ENCODE results near the gene FGFBP1. TPM values are rescaled to one million over a fixed set of nuclear protein-coding genes. Genes with fewer than 3 reads are reported as not detected.

The FGFBP1 gene
- total RNA-seq, 1 experiment from 2014 or later: 30.8 TPM

GRCh38 chr4:15983610-15984009 is 45.1 kb upstream of the FGFBP1 start:
- no peaks in the 10 kb centered on the region for H3K9me2 ChIP-seq (ENCODE audit: insufficient read depth)
- no peak for DNase-seq
- H3K27ac ChIP-seq: no peak overlapping the region
- no peak overlapping the region for H3K4me3 ChIP-seq
- H3K36me3 ChIP-seq (ENCODE audit: low read depth): no peaks in the 10 kb centered on the region
- ChIA-PET POLR2A (ENCODE audit: unreplicated experiment) (no interaction called here), CTCF (no interaction called here)
- H3K9me3 ChIP-seq (ENCODE audit: insufficient read depth, low read depth): no peaks in the 10 kb centered on the region
- no peak overlapping the region for H3K4me2 ChIP-seq
- H4K20me1 ChIP-seq (ENCODE audit: insufficient read depth): no peaks in the 10 kb centered on the region
- H3K79me2 ChIP-seq (ENCODE audit: low read depth): no peaks in the 10 kb centered on the region
- BruUV-seq (replicated peaks): no TSS peak
- intact Hi-C loops (cut with micrococcal nuclease; ENCODE audit: unreplicated experiment): no loop called here
- no peak overlapping the region for H2AFZ ChIP-seq
- no peaks in the 10 kb centered on the region for H3F3A ChIP-seq (ENCODE audit: insufficient read depth, low read depth)
- no peaks in the 10 kb centered on the region for H3K4me1 ChIP-seq (replicated peaks; ENCODE audit: insufficient read depth)
- TF ChIP-seq EZH2 (IDR thresholded peaks at IDR 0.05; ENCODE audit: low read depth) (no peak), CTCF (conservative IDR thresholded peaks at IDR 0.05) (no peak)
- no peaks in the 10 kb centered on the region for H3K27me3 ChIP-seq (ENCODE audit: insufficient read depth, low read depth)

GRCh38 chr4:15982842-15983524 is 44.4 kb upstream of the FGFBP1 start:
- Histone ChIP-seq H3K4me1 (replicated peaks; ENCODE audit: insufficient read depth) (no peaks in the 10 kb centered on the region), H3K79me2 (ENCODE audit: low read depth) (no peaks in the 10 kb centered on the region), H3K27me3 (ENCODE audit: insufficient read depth, low read depth) (no peaks in the 10 kb centered on the region), H3K4me2 (no peak overlapping the region), H3K36me3 (ENCODE audit: low read depth) (no peaks in the 10 kb centered on the region), H3K9me2 (ENCODE audit: insufficient read depth) (no peaks in the 10 kb centered on the region), H4K20me1 (ENCODE audit: insufficient read depth) (no peaks in the 10 kb centered on the region), H3K4me3 (no peak overlapping the region), H3K27ac (no peak overlapping the region), H3F3A (ENCODE audit: insufficient read depth, low read depth) (no peaks in the 10 kb centered on the region), H3K9me3 (ENCODE audit: insufficient read depth, low read depth) (no peaks in the 10 kb centered on the region), H2AFZ (no peak overlapping the region)
- intact Hi-C loops (cut with micrococcal nuclease; ENCODE audit: unreplicated experiment): no loop called here
- ChIA-PET CTCF (no interaction called here), POLR2A (ENCODE audit: unreplicated experiment) (interaction anchor here (0.7 kb wide), 1 partner anchor 512 kb away, joined by 7 read pairs; no protein-coding TSS in a partner anchor)
- BruUV-seq (replicated peaks): no TSS peak
- DNase-seq: no peak
- no peak for TF ChIP-seq EZH2 (IDR thresholded peaks at IDR 0.05; ENCODE audit: low read depth)
- TF ChIP-seq CTCF (conservative IDR thresholded peaks at IDR 0.05): no peak

- H3K4me2 ChIP-seq: no peak overlapping the region
- H3K9me2 ChIP-seq (ENCODE audit: insufficient read depth): no peaks in the 10 kb centered on the region
- ChIA-PET POLR2A (ENCODE audit: unreplicated experiment) (no interaction called here), CTCF (no interaction called here)
- H3K79me2 ChIP-seq (ENCODE audit: low read depth): no peaks in the 10 kb centered on the region
- no peaks in the 10 kb centered on the region for H3F3A ChIP-seq (ENCODE audit: insufficient read depth, low read depth)
- no peaks in the 10 kb centered on the region for H3K9me3 ChIP-seq (ENCODE audit: insufficient read depth, low read depth)
- no TSS peak for BruUV-seq (replicated peaks)
- H3K4me1 ChIP-seq (replicated peaks; ENCODE audit: insufficient read depth): no peaks in the 10 kb centered on the region
- no peak overlapping the region for H3K4me3 ChIP-seq
- H4K20me1 ChIP-seq (ENCODE audit: insufficient read depth): no peaks in the 10 kb centered on the region
- TF ChIP-seq CTCF (conservative IDR thresholded peaks at IDR 0.05) (no peak), EZH2 (IDR thresholded peaks at IDR 0.05; ENCODE audit: low read depth) (no peak)
- H3K27me3 ChIP-seq (ENCODE audit: insufficient read depth, low read depth): no peaks in the 10 kb centered on the region
- H2AFZ ChIP-seq: no peak overlapping the region
- no peaks in the 10 kb centered on the region for H3K36me3 ChIP-seq (ENCODE audit: low read depth)
- DNase-seq: no peak
- no peak overlapping the region for H3K27ac ChIP-seq
- intact Hi-C loops (cut with micrococcal nuclease; ENCODE audit: unreplicated experiment): no loop called here
Observed at GRCh38 chr4:15976456-15977447, 38.2 kb upstream of the FGFBP1 start.
